GM18499 (cell line): ENCODE data around the gene CAND2.
"Not testable (repeated sequence)": the region's sequence is repeated elsewhere in the genome, so short reads cannot be mapped to it uniquely, and the experiment has no call there.

Experiments used
- ATAC-seq: cut with Tn5 transposase; IDR thresholded peaks from one replicate; pipeline ENCODE4 v1.9.1; 2021; ENCODE audit warnings: moderate number of reproducible peaks; ENCODE audit not compliant: insufficient read depth, unreplicated experiment

The CAND2 gene

GRCh38 chr3:12825156-12825555 lies 28.7 kb downstream of the CAND2 start:
- ATAC-seq: no peak

GRCh38 chr3:12828751-12829150 lies 32.3 kb downstream of the CAND2 start:
- no peak for ATAC-seq

GRCh38 chr3:12829404-12829803 lies 32.9 kb downstream of the CAND2 start:
- no peak for ATAC-seq

- no peak for ATAC-seq
Observed at GRCh38 chr3:12829886-12830784, 33.7 kb downstream of the CAND2 start.

GRCh38 chr3:12830785-12831156 lies 34.3 kb downstream of the CAND2 start:
- no peak for ATAC-seq

- no peak for ATAC-seq
Observed at GRCh38 chr3:12831301-12831866, 34.9 kb downstream of the CAND2 start.

GRCh38 chr3:12832350-12833221 lies 36.1 kb downstream of the CAND2 start:
- ATAC-seq: no peak

- ATAC-seq: no peak
Observed at GRCh38 chr3:12833222-12834161, 37.0 kb downstream of the CAND2 start.

- no peak for ATAC-seq
Observed at GRCh38 chr3:12835052-12835665, 38.7 kb downstream of the CAND2 start.

- no peak for ATAC-seq
Observed at GRCh38 chr3:12837295-12837986, 41.0 kb downstream of the CAND2 start.

GRCh38 chr3:12838179-12838965 lies 41.9 kb downstream of the CAND2 start:
- ATAC-seq: no peak

- no peak for ATAC-seq
Observed at GRCh38 chr3:12839156-12839946, 42.9 kb downstream of the CAND2 start.

- ATAC-seq: not testable (repeated sequence)
Observed at GRCh38 chr3:12840148-12840547, 43.7 kb downstream of the CAND2 start.

- no peak for ATAC-seq
Observed at GRCh38 chr3:12840591-12841148, 44.2 kb downstream of the CAND2 start.

GRCh38 chr3:12841149-12841969 lies 44.9 kb downstream of the CAND2 start, which contains the start of gene RPL32:
Gene RPL32 (minus strand): TSS chr3:12841565. CDS start chr3:12840237, 1,328 bp downstream.
- ATAC-seq: peak; percentile 77

- no peak for ATAC-seq
Observed at GRCh38 chr3:12841970-12842328, 45.5 kb downstream of the CAND2 start.
